DMS114 treated with DMSO at 0.1 percent for 48 hours (cell line): ENCODE results near the gene SLC25A33.
"Not testable (repeated sequence)": the region's sequence is repeated elsewhere in the genome, so short reads cannot be mapped to it uniquely, and the experiment has no call there.

Experiments used
- DNase-seq: peaks from one replicate; lab custom pipeline; 2025; ENCODE audit not compliant: unreplicated experiment; lab: John Stamatoyannopoulos, UW

SLC25A33 gene, protein sequence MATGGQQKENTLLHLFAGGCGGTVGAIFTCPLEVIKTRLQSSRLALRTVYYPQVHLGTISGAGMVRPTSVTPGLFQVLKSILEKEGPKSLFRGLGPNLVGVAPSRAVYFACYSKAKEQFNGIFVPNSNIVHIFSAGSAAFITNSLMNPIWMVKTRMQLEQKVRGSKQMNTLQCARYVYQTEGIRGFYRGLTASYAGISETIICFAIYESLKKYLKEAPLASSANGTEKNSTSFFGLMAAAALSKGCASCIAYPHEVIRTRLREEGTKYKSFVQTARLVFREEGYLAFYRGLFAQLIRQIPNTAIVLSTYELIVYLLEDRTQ

GRCh38 chr1:9539165-9539828 is at the start of gene SLC25A33:
Gene SLC25A33, plus strand, starts transcription at chr1:9539465. Its CDS starts 227 bp downstream, at chr1:9539692.
- DNase-seq = peak; percentile 94

DNA sequence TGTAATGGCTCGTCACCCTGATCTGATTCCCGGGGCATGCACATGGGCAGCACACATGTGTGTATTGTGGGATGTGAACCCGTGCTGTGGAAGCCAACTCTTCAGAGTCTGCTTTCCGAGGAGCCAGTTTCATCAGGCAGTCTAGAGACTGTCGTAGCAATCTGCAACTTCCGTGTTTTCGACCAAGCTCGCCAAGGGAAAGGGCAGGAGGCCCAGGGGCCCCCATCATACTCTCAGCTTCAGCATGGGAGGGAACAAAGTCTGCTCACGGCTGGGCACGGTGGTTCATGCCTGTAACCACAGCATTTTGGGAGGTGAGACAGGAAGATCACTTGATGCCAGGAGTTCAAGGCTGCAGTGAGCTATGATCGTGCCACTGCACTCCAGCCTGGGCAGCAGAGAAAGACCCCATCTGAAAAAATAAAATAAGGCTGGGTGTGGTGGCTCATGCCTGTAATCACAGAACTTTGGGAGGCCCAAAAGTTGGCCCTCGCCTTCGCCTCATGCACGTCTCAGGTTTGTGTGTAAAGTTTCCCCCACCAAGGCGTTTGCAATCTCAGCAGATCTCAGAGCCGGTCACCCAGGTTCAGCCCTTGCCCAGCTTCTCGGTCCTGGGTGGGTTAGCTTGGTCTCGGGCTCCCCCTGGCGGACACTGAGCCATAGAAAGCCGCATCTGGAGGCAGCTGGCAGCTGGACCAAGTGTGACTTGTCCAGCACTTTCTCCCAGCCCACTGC is 48.5 kb upstream of the SLC25A33 start:
- DNase-seq = peak; percentile 49

- no peak for DNase-seq
Observed at GRCh38 chr1:9493326-9493725, 45.9 kb upstream of the SLC25A33 start.

DNA sequence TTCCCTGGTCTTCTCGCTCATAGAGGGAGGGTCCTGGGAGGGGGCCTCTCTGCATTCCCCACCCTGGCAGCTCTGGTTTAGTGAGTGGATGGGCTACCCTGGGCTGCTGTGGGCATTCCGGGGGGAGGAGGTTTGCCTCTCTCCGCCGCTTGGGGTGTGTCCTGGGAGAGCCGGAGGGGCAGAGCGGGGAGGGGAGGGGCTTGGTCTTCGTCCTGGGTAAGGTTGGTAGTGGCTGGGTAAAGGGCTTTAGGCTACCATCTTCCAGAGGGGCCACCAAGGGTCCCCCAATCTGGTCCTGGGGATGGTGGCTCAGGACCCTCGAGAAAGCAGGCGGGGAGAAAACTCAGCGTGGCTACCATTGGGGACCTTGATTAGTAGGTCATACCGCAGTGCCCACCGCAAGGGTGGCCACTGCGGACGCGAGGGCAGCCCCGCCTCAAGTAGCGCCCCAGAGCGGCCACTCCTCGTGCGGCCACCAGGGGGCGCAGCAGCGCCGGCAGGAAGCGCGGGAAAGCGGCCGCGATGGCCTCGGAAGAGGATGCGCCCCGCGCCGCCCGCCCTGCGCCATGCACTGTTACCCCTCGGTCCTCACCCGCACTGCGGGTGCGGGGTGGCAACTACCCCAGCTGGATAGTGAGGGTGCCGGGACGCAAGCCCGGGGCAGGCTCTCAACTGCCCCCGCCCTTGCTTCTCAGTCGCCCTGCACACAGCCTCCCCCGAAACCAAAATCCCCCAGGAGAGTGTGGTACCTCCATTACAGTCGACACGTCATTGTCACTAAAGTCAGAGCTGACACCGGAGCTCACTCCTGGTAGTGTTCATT is 44.1 kb upstream of the SLC25A33 start:
- DNase-seq = peak; percentile 46

GRCh38 chr1:9495854-9496374 is 43.4 kb upstream of the SLC25A33 start:
- no peak for DNase-seq

DNA sequence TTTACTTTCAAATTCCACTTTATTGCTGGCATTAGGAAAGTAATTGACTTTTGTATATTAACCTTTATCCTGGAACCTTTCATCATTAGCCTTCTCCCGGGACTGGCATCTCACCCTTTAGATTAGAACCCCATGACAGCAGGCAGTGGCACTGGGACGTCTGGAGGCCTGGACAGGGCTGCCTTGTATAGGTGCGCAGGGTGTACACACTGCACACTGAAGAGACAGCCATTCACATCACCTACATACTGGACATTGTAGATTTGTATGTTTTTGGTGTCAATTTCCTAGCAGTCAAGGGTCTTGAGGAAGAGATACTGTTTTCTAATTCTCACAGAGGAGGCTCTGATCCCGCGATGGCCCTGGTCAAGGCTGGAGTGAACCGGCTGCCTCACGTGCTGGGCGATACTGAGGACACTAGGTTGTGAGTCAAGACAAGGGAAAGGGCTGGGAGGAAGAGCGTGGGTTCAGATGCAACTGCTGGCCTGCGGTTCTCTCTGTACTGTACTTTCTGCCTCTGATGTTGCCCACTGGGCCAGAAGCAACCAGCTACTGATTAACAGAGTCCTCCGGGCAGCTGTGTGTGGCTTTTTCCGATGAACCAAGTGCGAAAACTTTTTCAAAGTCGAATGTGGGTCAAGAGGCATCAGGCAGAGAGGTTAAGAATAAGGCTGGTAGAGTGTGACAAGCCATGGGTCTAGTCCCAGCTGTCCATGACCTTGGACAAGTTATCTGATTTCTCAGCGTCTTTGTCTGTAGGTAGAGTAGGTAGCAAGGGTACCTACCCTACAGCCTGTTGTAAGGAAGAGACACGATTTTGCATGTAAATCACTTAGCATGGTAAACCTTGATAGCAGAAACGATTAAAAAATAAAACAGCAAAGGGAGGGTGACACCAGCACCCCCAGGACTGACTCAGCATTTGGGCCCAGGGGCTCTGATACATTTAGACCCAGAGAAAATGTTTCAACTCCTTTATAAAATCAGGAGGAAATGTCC is 38.2 kb upstream of the SLC25A33 start:
- DNase-seq = no peak

DNA sequence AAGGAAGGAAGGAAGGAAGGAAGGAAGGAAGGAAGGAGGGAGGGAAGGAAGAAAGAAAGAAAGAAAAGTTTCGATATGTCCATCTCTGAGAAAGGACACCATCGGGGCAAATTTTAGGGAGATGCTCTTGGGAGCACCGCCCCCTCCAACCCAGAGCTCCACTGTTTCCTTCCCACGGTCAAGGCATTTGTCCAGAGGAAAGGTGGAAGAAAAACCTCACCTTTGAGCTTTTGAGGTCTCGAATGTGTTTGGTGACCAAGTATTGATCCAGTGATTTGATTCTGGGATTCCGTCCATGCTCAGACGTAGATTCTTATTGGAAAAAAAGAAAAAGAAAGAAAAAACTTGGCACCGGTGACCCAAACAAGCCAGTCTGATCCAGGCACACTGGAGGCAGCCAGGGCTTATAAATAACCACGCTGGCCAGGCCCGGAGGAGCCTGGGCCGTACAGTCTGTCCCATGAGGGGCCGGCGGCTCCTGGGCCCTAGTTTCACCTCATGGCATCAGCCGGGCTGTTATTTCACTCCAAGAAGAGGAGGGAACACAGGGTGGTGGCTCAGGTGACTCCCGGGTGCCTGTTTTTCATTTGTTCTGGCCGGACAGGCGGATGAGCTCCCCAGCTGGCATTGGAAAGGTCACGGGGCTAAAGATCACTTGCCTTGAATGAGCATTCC is 36.1 kb upstream of the SLC25A33 start:
- no peak for DNase-seq

DNA sequence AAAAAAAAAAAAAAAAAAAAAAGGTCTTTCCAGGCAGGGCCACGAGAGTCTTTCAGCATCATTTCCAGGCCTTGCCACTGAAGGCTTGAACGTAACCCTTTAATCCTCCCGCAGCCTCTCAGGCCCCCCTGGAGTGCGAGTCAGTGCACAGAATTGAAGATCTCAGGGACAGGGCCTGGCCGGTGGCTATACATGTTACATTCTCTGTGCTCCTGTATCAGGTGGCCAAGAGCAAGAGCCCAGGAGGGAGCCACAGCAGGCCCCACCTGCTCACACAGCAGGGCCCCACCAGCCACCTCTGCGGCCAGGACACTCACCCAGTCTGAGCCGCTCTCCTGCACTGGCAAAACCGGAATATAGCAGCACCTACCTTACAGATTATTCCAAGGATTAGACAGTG is 34.1 kb upstream of the SLC25A33 start:
- no peak for DNase-seq

DNA sequence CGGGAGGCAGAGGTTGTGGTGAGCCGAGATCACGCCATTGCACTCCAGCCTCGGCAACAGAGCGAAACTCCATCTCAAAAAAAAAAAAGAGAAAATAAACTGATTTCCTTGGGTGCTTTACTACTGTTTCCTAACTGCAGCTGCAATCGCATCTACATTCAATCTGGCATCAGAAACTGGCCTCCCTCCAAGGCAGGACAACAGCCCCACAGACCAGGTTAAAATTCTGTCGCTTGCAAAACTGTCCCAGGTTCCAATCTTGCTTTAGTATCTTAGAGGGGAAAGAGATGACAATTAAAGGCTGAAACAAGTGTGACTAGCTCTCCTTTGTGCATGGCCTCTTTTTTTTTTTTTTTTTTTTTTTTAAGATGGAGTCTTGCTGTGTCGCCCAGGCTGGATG is 32.4 kb upstream of the SLC25A33 start:
- no peak for DNase-seq

GRCh38 chr1:9510130-9510529 is 29.1 kb upstream of the SLC25A33 start:
- DNase-seq = no peak

- DNase-seq = not testable (repeated sequence)
Observed at GRCh38 chr1:9515550-9515949, 23.7 kb upstream of the SLC25A33 start.

- DNase-seq = no peak
Observed at GRCh38 chr1:9518454-9518998, 20.7 kb upstream of the SLC25A33 start.

DNA sequence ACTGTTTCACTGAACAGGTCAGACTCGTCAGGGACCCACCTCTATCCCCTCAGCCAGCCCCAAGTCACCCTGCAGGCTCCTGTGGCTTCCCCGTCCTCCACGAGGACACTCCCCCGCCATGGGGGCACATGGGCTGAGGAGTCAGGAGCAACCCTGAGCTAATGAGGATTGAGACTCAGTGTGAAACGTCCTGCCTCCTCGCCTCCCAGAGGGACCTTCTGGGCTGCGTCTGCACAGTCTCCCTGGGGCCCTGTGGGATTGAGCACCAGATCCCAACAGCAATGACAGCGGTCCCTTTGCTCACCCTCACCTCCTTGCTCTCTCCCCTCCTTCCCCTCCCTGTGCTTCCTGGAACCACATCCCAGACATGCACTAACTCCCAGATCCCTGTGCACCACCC is 18.9 kb upstream of the SLC25A33 start:
- no peak for DNase-seq

DNA sequence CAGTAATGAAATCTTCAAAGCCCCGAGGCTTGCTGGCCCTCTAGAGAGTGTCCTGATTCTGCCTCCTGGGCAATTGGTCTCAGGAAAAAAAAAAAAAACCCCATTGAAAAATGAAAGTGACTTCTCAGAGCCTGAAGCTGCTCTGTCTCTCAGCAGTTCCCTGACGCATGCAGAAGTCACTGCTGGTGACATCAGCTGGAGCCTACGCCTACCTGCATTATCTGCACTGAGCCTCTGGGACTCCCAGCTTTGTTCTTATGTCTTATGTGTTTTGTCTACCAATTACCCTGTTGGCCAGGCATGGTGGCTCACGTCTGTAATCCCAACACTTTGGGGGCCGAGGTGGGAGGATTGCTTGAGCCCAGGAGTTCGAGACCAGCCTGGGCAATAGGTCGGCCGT is 10.1 kb upstream of the SLC25A33 start:
- no peak for DNase-seq

DNA sequence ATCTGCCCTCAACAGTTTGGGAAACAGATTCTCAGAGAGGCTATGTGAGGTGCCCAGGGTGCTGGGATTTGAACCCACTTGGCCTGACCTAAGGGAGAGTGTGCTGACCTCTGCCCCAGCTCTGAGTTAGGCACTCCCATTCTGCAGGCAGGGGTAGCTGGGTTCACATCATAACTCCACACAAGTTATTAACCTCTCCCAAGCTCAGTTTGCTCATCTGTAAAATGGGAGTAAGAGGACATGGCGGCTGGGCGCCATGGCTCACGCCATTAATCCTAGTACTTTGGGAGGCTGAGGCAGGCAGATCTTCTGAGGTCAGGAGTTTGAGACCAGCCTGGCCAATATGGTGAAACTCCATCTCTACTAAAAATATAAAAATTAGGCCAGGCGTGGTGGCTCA is 8.9 kb upstream of the SLC25A33 start:
- no peak for DNase-seq

DNA sequence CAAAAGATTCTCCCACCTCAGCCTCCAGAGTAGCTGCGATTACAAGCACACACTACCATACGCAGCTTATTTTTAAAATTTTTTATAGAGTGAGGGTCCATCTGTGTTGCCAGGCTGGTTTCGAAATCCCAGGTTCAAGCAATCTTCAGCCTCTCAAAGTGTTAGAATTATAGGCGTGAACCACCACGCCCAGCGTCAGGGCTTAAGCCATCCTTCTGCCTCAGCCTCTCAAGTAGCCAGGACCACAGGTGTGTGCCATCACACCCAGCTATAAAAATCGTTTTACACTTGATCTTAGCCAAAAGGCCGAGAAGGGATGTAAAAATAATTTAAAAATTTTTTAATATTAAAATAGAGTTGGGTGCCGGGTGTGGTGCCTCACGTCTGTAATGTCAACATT is 4.3 kb upstream of the SLC25A33 start:
- no peak for DNase-seq

- DNase-seq = no peak
Observed at GRCh38 chr1:9536301-9536700, 3.0 kb upstream of the SLC25A33 start.

GRCh38 chr1:9537863-9538668 is 1.2 kb upstream of the SLC25A33 start:
- DNase-seq = no peak
